VCaP (cell line): ENCODE data around the gene FRMPD2.

ENCODE experiments used
- H3K27ac ChIP-seq: fragments of 450-650 bp; 2 replicates; pipeline ENCODE4 v1.5.1; 2017
- TF ChIP-seq, protein P1 (sequence below): fragments of 450-650 bp; conservative IDR thresholded peaks from 2 replicates; pipeline ENCODE4 v1.5.1; 2017; ENCODE audit warnings: mild to moderate bottlenecking, moderate library complexity

The FRMPD2 gene

GRCh38 chr10:48251152-48251524 lies 23.4 kb downstream of the FRMPD2 start:
- TF ChIP-seq, protein P1, sequence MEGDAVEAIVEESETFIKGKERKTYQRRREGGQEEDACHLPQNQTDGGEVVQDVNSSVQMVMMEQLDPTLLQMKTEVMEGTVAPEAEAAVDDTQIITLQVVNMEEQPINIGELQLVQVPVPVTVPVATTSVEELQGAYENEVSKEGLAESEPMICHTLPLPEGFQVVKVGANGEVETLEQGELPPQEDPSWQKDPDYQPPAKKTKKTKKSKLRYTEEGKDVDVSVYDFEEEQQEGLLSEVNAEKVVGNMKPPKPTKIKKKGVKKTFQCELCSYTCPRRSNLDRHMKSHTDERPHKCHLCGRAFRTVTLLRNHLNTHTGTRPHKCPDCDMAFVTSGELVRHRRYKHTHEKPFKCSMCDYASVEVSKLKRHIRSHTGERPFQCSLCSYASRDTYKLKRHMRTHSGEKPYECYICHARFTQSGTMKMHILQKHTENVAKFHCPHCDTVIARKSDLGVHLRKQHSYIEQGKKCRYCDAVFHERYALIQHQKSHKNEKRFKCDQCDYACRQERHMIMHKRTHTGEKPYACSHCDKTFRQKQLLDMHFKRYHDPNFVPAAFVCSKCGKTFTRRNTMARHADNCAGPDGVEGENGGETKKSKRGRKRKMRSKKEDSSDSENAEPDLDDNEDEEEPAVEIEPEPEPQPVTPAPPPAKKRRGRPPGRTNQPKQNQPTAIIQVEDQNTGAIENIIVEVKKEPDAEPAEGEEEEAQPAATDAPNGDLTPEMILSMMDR, result no peak
- H3K27ac ChIP-seq, result peak overlapping the region; percentile 97

DNA sequence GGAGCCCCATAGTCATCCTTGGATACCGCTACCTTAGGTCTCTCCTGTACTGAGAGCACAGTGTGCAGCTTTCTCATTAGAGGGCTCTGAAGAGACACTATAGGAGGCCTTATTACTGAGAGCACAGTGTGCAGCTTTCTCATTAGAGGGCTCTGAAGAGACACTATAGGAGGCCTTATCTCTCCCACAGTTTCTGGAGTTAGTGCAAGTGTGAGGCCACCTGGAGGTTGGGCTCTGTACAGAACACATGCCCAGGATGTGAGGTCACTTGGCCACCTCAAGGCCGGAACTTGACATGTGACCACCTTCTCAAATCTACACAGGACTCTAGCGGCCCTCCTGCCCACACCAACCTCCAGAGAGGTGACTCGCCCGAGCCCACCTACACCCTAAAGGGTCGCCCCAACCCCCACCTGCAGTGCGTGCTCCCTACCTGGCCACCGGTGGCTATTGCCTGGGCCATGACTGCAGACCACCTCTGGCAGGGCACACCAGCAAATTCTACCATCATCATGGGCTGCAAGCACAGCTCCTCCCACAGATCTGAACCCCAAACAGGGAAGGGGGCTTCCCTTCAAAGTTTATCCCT lies 24.6 kb downstream of the FRMPD2 start:
- peak overlapping the region; percentile 97 for H3K27ac ChIP-seq
- TF ChIP-seq, protein P1, result no peak

DNA sequence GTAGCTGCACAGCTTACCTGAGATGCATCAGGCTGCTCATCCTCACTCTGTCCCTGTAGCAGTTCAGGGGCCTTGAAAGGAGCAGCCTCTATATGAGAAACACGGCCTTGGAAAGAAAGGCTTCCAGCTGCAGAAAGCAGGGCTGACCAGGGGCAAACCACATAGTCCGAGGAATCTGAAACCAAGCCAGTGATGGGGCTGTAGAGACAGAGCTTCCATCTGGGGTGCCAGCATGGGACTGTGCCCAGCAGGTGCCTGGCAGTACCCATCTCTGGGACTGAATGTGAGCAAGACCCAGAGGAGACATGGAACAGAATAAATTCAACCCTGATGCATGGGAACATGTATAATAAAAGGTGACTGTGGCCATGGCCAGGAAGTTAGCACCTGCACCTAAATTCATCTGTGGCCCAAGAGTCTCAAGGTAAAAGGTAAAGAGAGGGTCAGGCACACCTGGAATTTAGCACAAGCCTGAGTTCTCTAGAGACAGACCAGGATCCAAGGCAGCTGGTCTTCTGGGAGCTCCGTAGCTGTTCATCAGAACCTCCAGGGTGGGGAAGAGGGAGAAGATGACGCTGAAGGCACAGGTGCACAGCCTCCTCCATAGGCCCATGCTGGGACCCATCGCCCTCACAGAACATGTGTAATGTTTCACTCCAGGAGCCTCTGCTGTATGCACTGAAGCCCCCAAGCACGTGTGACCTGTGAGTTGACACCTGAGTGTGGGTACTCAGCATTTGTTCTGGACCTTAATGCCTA lies 25.3 kb downstream of the FRMPD2 start:
- H3K27ac ChIP-seq, result peak overlapping the region; percentile 97; the same call in 1 of the 2 replicates
- TF ChIP-seq, protein P1, result no peak

GRCh38 chr10:48248462-48248861 lies 26.0 kb downstream of the FRMPD2 start:
- no peak overlapping the region; the same call in 1 of the 2 replicates for H3K27ac ChIP-seq
- TF ChIP-seq, protein P1, result no peak

- no peak overlapping the region for H3K27ac ChIP-seq
- TF ChIP-seq, protein P1, result no peak
Observed at GRCh38 chr10:48247680-48248079, 26.8 kb downstream of the FRMPD2 start.

DNA sequence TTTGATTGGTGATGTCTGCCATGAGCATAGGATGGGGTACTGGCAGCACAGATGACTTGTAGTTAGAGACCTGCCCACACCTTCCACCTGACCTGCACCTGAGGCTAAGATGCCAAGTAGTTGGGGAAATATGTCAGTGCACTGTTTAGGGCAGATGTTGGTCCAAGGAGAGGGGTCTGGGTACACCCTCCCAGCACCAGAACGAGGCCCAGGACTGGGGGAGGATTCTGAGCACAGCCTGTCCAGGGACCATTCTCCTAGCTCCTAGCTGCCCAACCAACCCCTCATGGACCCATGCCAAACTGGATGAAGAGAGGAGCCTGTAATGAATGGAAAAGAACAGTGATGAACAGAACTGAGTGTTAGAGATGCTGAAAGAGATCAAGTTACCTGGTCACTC lies 28.0 kb downstream of the FRMPD2 start:
- H3K27ac ChIP-seq, result no peak overlapping the region
- TF ChIP-seq, protein P1, result no peak

- TF ChIP-seq, protein P1, result no peak
- no peak overlapping the region for H3K27ac ChIP-seq
Observed at GRCh38 chr10:48245977-48246376, 28.5 kb downstream of the FRMPD2 start.

DNA sequence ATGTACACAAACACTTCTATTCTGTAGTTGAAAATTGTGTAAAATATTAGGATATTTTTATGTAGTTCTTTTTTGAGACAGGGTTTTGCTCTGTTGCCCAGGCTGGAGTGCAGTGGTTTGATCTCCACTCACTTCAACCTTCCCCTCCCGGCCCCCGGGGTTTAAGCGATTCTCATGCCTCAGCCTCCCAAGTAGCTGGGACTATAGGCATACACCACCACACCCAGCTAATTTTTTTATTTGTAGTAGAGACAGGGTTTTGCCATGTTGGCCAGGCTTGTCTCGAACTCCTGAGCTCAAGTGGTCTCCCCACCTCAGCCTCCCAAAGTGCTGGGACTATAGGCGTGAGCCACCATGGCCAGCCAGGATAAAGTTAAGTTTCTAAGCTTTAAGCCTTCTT lies 30.6 kb downstream of the FRMPD2 start:
- H3K27ac ChIP-seq, result peak overlapping the region; percentile 5; the same call in 1 of the 2 replicates
